Esophagus muscularis mucosa (tissue), 4 donors: ENCODE measurements around the gene KIF5C. TPM values are rescaled to one million over a fixed set of nuclear protein-coding genes. Genes with fewer than 3 reads are reported as not detected.

Source experiments
- DNase-seq: peaks from one replicate; pipeline ENCODE4 v3.0.0-alpha.2; 2017; ENCODE audit errors: extremely low spot score
- H3K27ac ChIP-seq, 4 donors: fragments of 200-600 bp; sonication (generic); replicated peaks in 1 of 4; 1 replicate in 3 of 4; 2 replicates in 1 of 4; pipeline ENCODE4 v1.5.1; 2016 to 2019; ENCODE audit warnings: mild to moderate bottlenecking in 1 of 4
- H3K27me3 ChIP-seq, 4 donors: fragments of 200-600 bp; sonication (generic); one replicate each; pipeline versions ENCODE4 v1.5.1 to v1.6.0; 2016 to 2019
- H3K36me3 ChIP-seq, 4 donors: fragments of 200-600 bp; sonication (generic); one replicate each; pipeline ENCODE4 v1.5.1; 2016 to 2019
- H3K4me1 ChIP-seq, 4 donors: fragments of 200-600 bp; sonication (generic); one replicate each; pipeline ENCODE4 v1.5.1; 2016 to 2019
- H3K4me3 ChIP-seq, 4 donors: fragments of 200-600 bp; sonication (generic); 1 replicate in 2 of 4; 2 replicates in 2 of 4; pipeline ENCODE4 v1.5.1; 2016 to 2019; ENCODE audit warnings: mild to moderate bottlenecking in 4 of 4, moderate library complexity in 1 of 4
- H3K9me3 ChIP-seq, 4 donors: fragments of 200-600 bp; sonication (generic); 1 replicate in 3 of 4; 2 replicates in 1 of 4; pipeline ENCODE4 v1.5.1; 2016 to 2019
- EP300 ChIP-seq: sonication (generic); formaldehyde crosslinking; IDR thresholded peaks from one replicate; pipeline ENCODE4 v1.6.1; 2017; ENCODE audit warnings: antibody characterized with exemption
- POLR2A ChIP-seq: fragments of 450-650 bp; IDR thresholded peaks from one replicate; pipeline ENCODE4 v1.6.1; 2017; ENCODE audit warnings: antibody characterized with exemption, moderate library complexity, mild to moderate bottlenecking, low read depth
- POLR2AphosphoS5 ChIP-seq, 2 donors: sonication (generic); formaldehyde crosslinking; IDR thresholded peaks; one replicate each; pipeline ENCODE4 v1.6.1; 2017; ENCODE audit warnings: antibody characterized with exemption in 2 of 2
- WGBS: methylation state at CpG from one replicate; pipeline ENCODE4 v1.1.5; 2018; 5-methylcytosine and 5-hydroxymethylcytosine counted together
- intact Hi-C: fragments of 100-400 bp; cut with DNase I; formaldehyde crosslinking; loops from one replicate; pipeline ENCODE4 v1.15.1; 2023
- total RNA-seq, 4 donors: library from RNA; depleted of rRNA; stranded (reverse); fragments of >200 nt; gene quantifications; one replicate each; pipeline versions ENCODE4 v1.1.0 to v1.2.1, GENCODE V29; 2016
- TF ChIP-seq, protein P1 (sequence below), 3 experiments: fragments of 200-600 bp in 2 of 3; fragments of 450-650 bp in 1 of 3; sonication (generic) in 2 of 3; IDR thresholded peaks; one replicate each; pipeline ENCODE4 v1.5.1; 2017 to 2019; ENCODE audit warnings: antibody characterized with exemption in 3 of 3, mild to moderate bottlenecking in 2 of 3, moderate library complexity in 1 of 3

The KIF5C gene
- total RNA-seq, 4 donors from 2014 or later = 2.9 to 4.6 (median 3.2) TPM

- Histone ChIP-seq H3K4me3 (no peak overlapping the region), H3K27ac (no peak overlapping the region), H3K27me3 (peaks cover 0 to 3% (median 0%) of the 10 kb centered on the region in 4 donors), H3K4me1 (no peaks in the 10 kb centered on the region), H3K9me3 (no peaks in the 10 kb centered on the region), H3K36me3 (no peaks in the 10 kb centered on the region)
- intact Hi-C loops = no loop called here
- WGBS = 86% methylated on average over 5 of the region's 5 CpGs
- TF ChIP-seq, protein P1, sequence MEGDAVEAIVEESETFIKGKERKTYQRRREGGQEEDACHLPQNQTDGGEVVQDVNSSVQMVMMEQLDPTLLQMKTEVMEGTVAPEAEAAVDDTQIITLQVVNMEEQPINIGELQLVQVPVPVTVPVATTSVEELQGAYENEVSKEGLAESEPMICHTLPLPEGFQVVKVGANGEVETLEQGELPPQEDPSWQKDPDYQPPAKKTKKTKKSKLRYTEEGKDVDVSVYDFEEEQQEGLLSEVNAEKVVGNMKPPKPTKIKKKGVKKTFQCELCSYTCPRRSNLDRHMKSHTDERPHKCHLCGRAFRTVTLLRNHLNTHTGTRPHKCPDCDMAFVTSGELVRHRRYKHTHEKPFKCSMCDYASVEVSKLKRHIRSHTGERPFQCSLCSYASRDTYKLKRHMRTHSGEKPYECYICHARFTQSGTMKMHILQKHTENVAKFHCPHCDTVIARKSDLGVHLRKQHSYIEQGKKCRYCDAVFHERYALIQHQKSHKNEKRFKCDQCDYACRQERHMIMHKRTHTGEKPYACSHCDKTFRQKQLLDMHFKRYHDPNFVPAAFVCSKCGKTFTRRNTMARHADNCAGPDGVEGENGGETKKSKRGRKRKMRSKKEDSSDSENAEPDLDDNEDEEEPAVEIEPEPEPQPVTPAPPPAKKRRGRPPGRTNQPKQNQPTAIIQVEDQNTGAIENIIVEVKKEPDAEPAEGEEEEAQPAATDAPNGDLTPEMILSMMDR (IDR thresholded peaks at IDR 0.05) = no peak
- TF ChIP-seq POLR2AphosphoS5 (IDR thresholded peaks at IDR 0.05) (no peak), POLR2A (no peak), EP300 (no peak)
- no peak for DNase-seq
These were observed 107.3 kb downstream of the KIF5C start for GRCh38 chr2:148982282-148982681.

DNA sequence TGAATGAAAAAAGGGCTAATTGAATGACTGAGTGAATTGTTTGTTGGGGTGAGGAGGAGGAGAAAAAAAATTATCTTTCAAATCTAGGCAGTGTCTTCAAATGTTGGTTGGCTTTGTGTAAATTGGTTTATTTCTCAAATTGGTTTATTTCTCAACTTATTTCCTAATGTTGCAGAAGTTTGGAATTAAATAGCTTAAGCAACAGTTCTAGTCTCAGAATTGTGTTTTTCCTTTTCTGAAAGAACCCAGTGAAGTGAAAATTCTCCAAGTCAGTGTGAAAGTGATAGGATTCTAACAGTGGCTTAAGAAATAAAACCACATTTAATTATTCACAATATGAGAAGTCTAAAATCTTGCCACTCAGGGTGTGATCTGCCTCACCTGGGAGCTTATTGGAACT is 108.9 kb downstream of the KIF5C start:
- TF ChIP-seq, protein P1 (IDR thresholded peaks at IDR 0.05) = no peak
- TF ChIP-seq POLR2A = no peak
- no peak for TF ChIP-seq POLR2AphosphoS5 (IDR thresholded peaks at IDR 0.05)
- no peak for TF ChIP-seq EP300
- Histone ChIP-seq H3K27ac (no peak overlapping the region), H3K36me3 (no peaks in the 10 kb centered on the region), H3K27me3 (peaks cover 0 to 3% (median 0%) of the 10 kb centered on the region in 4 donors), H3K4me1 (no peaks in the 10 kb centered on the region), H3K4me3 (no peak overlapping the region), H3K9me3 (no peaks in the 10 kb centered on the region)
- no peak for DNase-seq
- intact Hi-C loops = no loop called here

- no peak for DNase-seq
- H3K9me3 ChIP-seq = no peaks in the 10 kb centered on the region
- TF ChIP-seq POLR2AphosphoS5 (IDR thresholded peaks at IDR 0.05) = no peak
- no peak for TF ChIP-seq EP300
- TF ChIP-seq POLR2A = no peak
- TF ChIP-seq, protein P1 (IDR thresholded peaks at IDR 0.05) = no peak
- H3K27me3 ChIP-seq = peaks cover 0 to 3% (median 0%) of the 10 kb centered on the region in 4 donors
- H3K27ac ChIP-seq = no peak overlapping the region
- no peaks in the 10 kb centered on the region for H3K4me1 ChIP-seq
- intact Hi-C loops = no loop called here
- no peak overlapping the region for H3K4me3 ChIP-seq
- H3K36me3 ChIP-seq = no peaks in the 10 kb centered on the region
These were observed 109.4 kb downstream of the KIF5C start for GRCh38 chr2:148984449-148984848.

DNA sequence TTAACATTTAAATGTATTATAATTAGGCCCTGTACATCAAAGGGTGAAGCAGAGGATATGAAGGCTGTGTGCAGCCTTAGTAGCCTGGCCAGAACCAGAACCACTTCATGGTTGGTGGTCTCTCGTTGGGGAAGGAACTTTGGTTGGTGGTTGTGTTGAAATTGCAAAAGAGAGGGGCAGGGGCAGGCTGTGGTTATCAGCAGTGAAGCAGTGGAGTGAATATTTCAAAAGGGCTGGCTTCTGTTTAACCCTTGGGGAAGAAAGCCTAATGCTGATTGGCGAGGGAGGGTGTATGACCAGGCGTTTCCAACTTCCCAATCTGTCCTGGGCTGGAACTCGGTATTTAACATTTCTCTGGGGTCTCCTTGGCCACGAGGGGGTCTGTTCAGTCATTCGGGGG is 112.3 kb downstream of the KIF5C start:
- intact Hi-C loops = no loop called here
- H3K27me3 ChIP-seq = peaks cover 0 to 3% (median 0%) of the 10 kb centered on the region in 4 donors
- 74% methylated on average over 6 of the region's 6 CpGs for WGBS
- no peaks in the 10 kb centered on the region for H3K9me3 ChIP-seq
- no peak for DNase-seq
- no peaks in the 10 kb centered on the region for H3K36me3 ChIP-seq
- no peak for TF ChIP-seq POLR2A
- TF ChIP-seq, protein P1 (IDR thresholded peaks at IDR 0.05) = no peak
- TF ChIP-seq POLR2AphosphoS5 (IDR thresholded peaks at IDR 0.05) = no peak
- no peak for TF ChIP-seq EP300
- H3K4me1 ChIP-seq = peaks cover 0 to 5% (median 0%) of the 10 kb centered on the region in 4 donors
- H3K4me3 ChIP-seq = no peak overlapping the region
- H3K27ac ChIP-seq = no peak overlapping the region

- Histone ChIP-seq H3K4me3 (no peak overlapping the region), H3K9me3 (no peaks in the 10 kb centered on the region), H3K36me3 (no peaks in the 10 kb centered on the region), H3K27ac (no peak overlapping the region), H3K27me3 (peaks cover 0 to 3% (median 0%) of the 10 kb centered on the region in 4 donors), H3K4me1 (peaks cover 0 to 5% (median 0%) of the 10 kb centered on the region in 4 donors)
- WGBS = 86% methylated on average over 1 of the region's 1 CpG
- DNase-seq = no peak
- intact Hi-C loops = no loop called here
- no peak for TF ChIP-seq POLR2AphosphoS5 (IDR thresholded peaks at IDR 0.05)
These were observed 113.3 kb downstream of the KIF5C start for GRCh38 chr2:148988337-148988736.
